SU-DHL-6 (cell line): Measurements from ENCODE around the gene FOXO6.

Experiments
- H2AFZ ChIP-seq: fragments of 200-600 bp; sonication (generic); 2 replicates; pipeline ENCODE4 v1.6.1; 2014; ENCODE audit warnings: low read depth, mild to moderate bottlenecking, moderate library complexity, mixed read lengths, antibody characterized with exemption, low read length; ENCODE audit not compliant: severe bottlenecking
- H3F3A ChIP-seq: fragments of 200-600 bp; shearing (Covaris generic); 2 replicates; pipeline ENCODE4 v1.6.0; 2016; ENCODE audit warnings: antibody characterized with exemption, mild to moderate bottlenecking; ENCODE audit not compliant: insufficient read depth
- H3K27ac ChIP-seq: fragments of 200-600 bp; sonication (generic); 2 replicates; pipeline ENCODE4 v1.5.1; 2016; ENCODE audit warnings: low read depth, mild to moderate bottlenecking, low read length, moderate library complexity, mixed read lengths
- H3K27me3 ChIP-seq: fragments of 200-600 bp; sonication (generic), shearing (Covaris generic); 2 replicates; pipeline ENCODE4 v1.6.0; 2014; ENCODE audit warnings: mild to moderate bottlenecking, low read length
- H3K36me3 ChIP-seq: fragments of 200-600 bp; sonication (generic); 2 replicates; pipeline ENCODE4 v1.6.1; 2014; ENCODE audit warnings: mild to moderate bottlenecking, low read length, mixed read lengths
- H3K4me2 ChIP-seq: fragments of 300-600, 200-600 bp; shearing (Covaris generic), sonication (generic); 2 replicates; pipeline ENCODE4 v1.6.0; 2014; ENCODE audit warnings: low read length, low read depth, mild to moderate bottlenecking; ENCODE audit not compliant: poor library complexity, severe bottlenecking
- H3K4me3 ChIP-seq: fragments of 200-600 bp; sonication (generic); 2 replicates; pipeline ENCODE4 v1.5.1; 2014; ENCODE audit warnings: antibody characterized with exemption, low read length, mild to moderate bottlenecking, mixed read lengths; ENCODE audit not compliant: insufficient read depth, poor library complexity, severe bottlenecking
- H3K79me2 ChIP-seq: fragments of 200-600 bp; sonication (generic); 2 replicates; pipeline ENCODE4 v1.6.1; 2014; ENCODE audit warnings: mild to moderate bottlenecking, low read length, moderate library complexity; ENCODE audit not compliant: insufficient read depth
- H3K9ac ChIP-seq: fragments of 200-600 bp; sonication (generic); 2 replicates; pipeline ENCODE4 v1.7.0; 2014; ENCODE audit warnings: mild to moderate bottlenecking, low read length
- H3K9me2 ChIP-seq: fragments of 200-600 bp; sonication (generic); replicated peaks from 2 replicates; pipeline ENCODE4 v1.6.1; 2014; ENCODE audit warnings: low read length; ENCODE audit not compliant: insufficient read depth
- H3K9me3 ChIP-seq: fragments of 200-600 bp; sonication (generic); 2 replicates; pipeline ENCODE4 v1.6.1; 2014; ENCODE audit warnings: low read length, mixed read lengths; ENCODE audit not compliant: insufficient read depth
- H4K20me1 ChIP-seq: fragments of 200-600 bp; sonication (generic); 2 replicates; pipeline ENCODE4 v1.6.1; 2014; ENCODE audit warnings: low read depth, mild to moderate bottlenecking, antibody characterized with exemption, low read length, moderate library complexity, mixed read lengths
- EZH2phosphoT487 ChIP-seq: fragments of 200-600 bp; sonication (generic), shearing (Covaris generic); conservative IDR thresholded peaks from 2 replicates; pipeline ENCODE4 v1.6.1; 2018; ENCODE audit warnings: mild to moderate bottlenecking, antibody characterized with exemption, low read length, moderate library complexity, mixed read lengths
- TF ChIP-seq, protein P1 (sequence below): fragments of 200-600 bp; sonication (generic); IDR thresholded peaks from one replicate; pipeline ENCODE4 v1.5.1; 2017; ENCODE audit warnings: antibody characterized with exemption, mild to moderate bottlenecking, low read length, moderate library complexity; ENCODE audit not compliant: insufficient read depth, poor library complexity, severe bottlenecking

Gene FOXO6

GRCh38 chr1:41380979-41381691 lies 19.9 kb downstream of the FOXO6 start:
- H3K36me3 ChIP-seq, result no peaks in the 10 kb centered on the region
- H3K9me3 ChIP-seq, result no peaks in the 10 kb centered on the region
- TF ChIP-seq, protein P1, sequence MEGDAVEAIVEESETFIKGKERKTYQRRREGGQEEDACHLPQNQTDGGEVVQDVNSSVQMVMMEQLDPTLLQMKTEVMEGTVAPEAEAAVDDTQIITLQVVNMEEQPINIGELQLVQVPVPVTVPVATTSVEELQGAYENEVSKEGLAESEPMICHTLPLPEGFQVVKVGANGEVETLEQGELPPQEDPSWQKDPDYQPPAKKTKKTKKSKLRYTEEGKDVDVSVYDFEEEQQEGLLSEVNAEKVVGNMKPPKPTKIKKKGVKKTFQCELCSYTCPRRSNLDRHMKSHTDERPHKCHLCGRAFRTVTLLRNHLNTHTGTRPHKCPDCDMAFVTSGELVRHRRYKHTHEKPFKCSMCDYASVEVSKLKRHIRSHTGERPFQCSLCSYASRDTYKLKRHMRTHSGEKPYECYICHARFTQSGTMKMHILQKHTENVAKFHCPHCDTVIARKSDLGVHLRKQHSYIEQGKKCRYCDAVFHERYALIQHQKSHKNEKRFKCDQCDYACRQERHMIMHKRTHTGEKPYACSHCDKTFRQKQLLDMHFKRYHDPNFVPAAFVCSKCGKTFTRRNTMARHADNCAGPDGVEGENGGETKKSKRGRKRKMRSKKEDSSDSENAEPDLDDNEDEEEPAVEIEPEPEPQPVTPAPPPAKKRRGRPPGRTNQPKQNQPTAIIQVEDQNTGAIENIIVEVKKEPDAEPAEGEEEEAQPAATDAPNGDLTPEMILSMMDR, result no peak
- TF ChIP-seq EZH2phosphoT487, result no peak
- no peak overlapping the region for H3K4me3 ChIP-seq
- H3K4me2 ChIP-seq, result no peak overlapping the region
- no peaks in the 10 kb centered on the region for H3K9me2 ChIP-seq
- no peaks in the 10 kb centered on the region for H3F3A ChIP-seq
- H3K27me3 ChIP-seq, result no peaks in the 10 kb centered on the region
- no peak overlapping the region for H3K9ac ChIP-seq
- H4K20me1 ChIP-seq, result no peaks in the 10 kb centered on the region
- H2AFZ ChIP-seq, result no peak overlapping the region
- no peak overlapping the region for H3K27ac ChIP-seq
- no peaks in the 10 kb centered on the region for H3K79me2 ChIP-seq

GRCh38 chr1:41381692-41382479 lies 20.7 kb downstream of the FOXO6 start:
- TF ChIP-seq EZH2phosphoT487, result no peak
- TF ChIP-seq, protein P1, result no peak
- no peak overlapping the region for H3K4me2 ChIP-seq
- no peaks in the 10 kb centered on the region for H3K27me3 ChIP-seq
- no peak overlapping the region for H2AFZ ChIP-seq
- no peak overlapping the region for H3K9ac ChIP-seq
- no peaks in the 10 kb centered on the region for H3K36me3 ChIP-seq
- H3K4me3 ChIP-seq, result no peak overlapping the region
- no peak overlapping the region for H3K27ac ChIP-seq
- H3K9me2 ChIP-seq, result no peaks in the 10 kb centered on the region
- H4K20me1 ChIP-seq, result no peaks in the 10 kb centered on the region
- H3K9me3 ChIP-seq, result no peaks in the 10 kb centered on the region
- no peaks in the 10 kb centered on the region for H3K79me2 ChIP-seq
- H3F3A ChIP-seq, result no peaks in the 10 kb centered on the region

DNA sequence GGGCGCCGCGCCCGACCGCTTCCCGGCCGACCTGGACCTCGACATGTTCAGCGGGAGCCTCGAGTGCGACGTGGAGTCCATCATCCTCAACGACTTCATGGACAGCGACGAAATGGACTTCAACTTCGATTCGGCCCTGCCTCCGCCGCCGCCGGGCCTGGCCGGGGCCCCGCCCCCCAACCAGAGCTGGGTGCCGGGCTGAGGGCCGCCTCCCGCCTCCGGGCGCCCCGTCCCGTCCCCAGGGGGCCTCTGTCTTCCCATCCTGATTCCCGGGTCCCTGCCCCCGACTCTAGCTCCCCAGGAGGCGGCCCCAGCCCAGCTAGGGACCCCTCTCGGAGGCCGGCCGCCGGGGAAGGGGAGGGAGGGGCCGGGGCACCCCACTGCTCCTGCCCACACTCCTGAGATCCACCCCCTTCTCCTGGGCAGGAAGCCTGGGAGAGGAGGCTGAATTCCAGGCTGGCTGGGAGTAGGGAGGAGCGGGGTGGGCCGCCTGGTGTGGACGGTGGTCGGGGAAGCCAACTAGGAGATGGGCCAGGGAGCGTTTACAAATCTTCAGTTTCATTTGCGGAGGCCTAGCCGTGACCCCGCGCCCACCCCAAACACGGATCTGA lies 21.4 kb downstream of the FOXO6 start:
- Histone ChIP-seq H3F3A (no peaks in the 10 kb centered on the region), H3K79me2 (no peaks in the 10 kb centered on the region), H2AFZ (no peak overlapping the region), H3K4me3 (no peak overlapping the region), H3K36me3 (no peaks in the 10 kb centered on the region), H3K27me3 (no peaks in the 10 kb centered on the region), H3K4me2 (no peak overlapping the region), H4K20me1 (no peaks in the 10 kb centered on the region), H3K9ac (no peak overlapping the region), H3K9me3 (no peaks in the 10 kb centered on the region), H3K27ac (no peak overlapping the region), H3K9me2 (no peaks in the 10 kb centered on the region)
- no peak for TF ChIP-seq EZH2phosphoT487
- TF ChIP-seq, protein P1, result no peak
